HCT116 (cell line): ENCODE results near the gene IGSF21. TPM values are rescaled to one million over a fixed set of nuclear protein-coding genes. Genes with fewer than 3 reads are reported as not detected.

Experiments
- ATAC-seq: fragments of 200-7000 bp; cut with Tn5 transposase; 2 replicates; pipeline ENCODE4 v1.9.1; 2020; ENCODE audit warnings: mild to moderate bottlenecking, moderate library complexity
- BruUV-seq: library from RNA; stranded (reverse); fragments of 400-500 nt; replicated peaks from 2 replicates; lab custom pipeline; 2021; lab: Mats Ljungman, UMichigan
- CTCF ChIA-PET: fragments of 300-600 bp; sonication (Branson Sonifier 250); formaldehyde crosslinking; loops from one replicate; lab custom pipeline; 2021; ENCODE audit warnings: antibody characterized with exemption; lab: Charles Lee
- POLR2A ChIA-PET: fragments of 300-600, 350-600 bp; sonication (Branson Sonifier 250); formaldehyde crosslinking; loops from one replicate; lab custom pipeline; 2021; ENCODE audit warnings: antibody characterized with exemption; lab: Charles Lee
- RAD21 ChIA-PET, 2 experiments: fragments of 300-600 bp; sonication (Branson Sonifier 250); formaldehyde crosslinking; loops; one replicate each; lab custom pipeline; 2023; ENCODE audit warnings: low total read pairs in 2 of 2; ENCODE audit not compliant: uncharacterized antibody in 2 of 2, unreplicated experiment in 2 of 2, low non-redundant PET in 1 of 2; lab: Charles Lee
- DNase-seq: peaks from one replicate; pipeline ENCODE4 v3.0.0-alpha.2; 2010; ENCODE audit warnings: low read depth, low spot score
- H2AFZ ChIP-seq: fragments of 200-600 bp; shearing (Covaris generic), sonication (generic); 2 replicates; pipeline ENCODE4 v1.6.1; 2017; ENCODE audit warnings: low read depth, mixed run types, mixed read lengths, antibody characterized with exemption, low read length; ENCODE audit not compliant: poor library complexity, severe bottlenecking
- H3K27ac ChIP-seq: 2 replicates; pipeline ENCODE4 v1.5.1; 2012; ENCODE audit warnings: low read depth, low read length
- H3K27me3 ChIP-seq: fragments of 200-600 bp; sonication (generic); 2 replicates; pipeline ENCODE4 v1.6.1; 2016; ENCODE audit warnings: mixed run types, low read length, mixed read lengths; ENCODE audit not compliant: insufficient read depth
- H3K36me3 ChIP-seq, 2 experiments: fragments of 200-500 bp in 1 of 2; fragments of 200-600 bp in 1 of 2; sonication (Bioruptor generic) in 1 of 2; sonication (generic) in 1 of 2; 2 replicates each; pipeline versions ENCODE4 v1.5.1 to v1.6.1; 2014 to 2016; ENCODE audit warnings: low read length in 2 of 2, inconsistent platforms in 1 of 2, mixed read lengths in 1 of 2, mixed run types in 1 of 2; ENCODE audit not compliant: insufficient read depth in 2 of 2, control insufficient read depth in 1 of 2
- H3K4me1 ChIP-seq, 2 experiments: fragments of 200-600 bp in 1 of 2; sonication (generic) in 1 of 2; 2 replicates each; pipeline versions ENCODE4 v1.5.1 to v1.6.1; 2012 to 2017; ENCODE audit warnings: low read length in 2 of 2, inconsistent platforms in 1 of 2, mild to moderate bottlenecking in 1 of 2, mixed read lengths in 1 of 2, mixed run types in 1 of 2, moderate library complexity in 1 of 2; ENCODE audit not compliant: insufficient read depth in 2 of 2, control insufficient read depth in 1 of 2
- H3K4me2 ChIP-seq: fragments of 200-600 bp; sonication (generic); 2 replicates; pipeline ENCODE4 v1.6.1; 2017; ENCODE audit warnings: mixed run types, low read length, mixed read lengths
- H3K4me3 ChIP-seq, 2 experiments: fragments of 200-600 bp in 1 of 2; sonication (generic) in 1 of 2; replicated peaks in 1 of 2; 2 replicates each; pipeline ENCODE4 v1.5.1; 2011 to 2016; ENCODE audit warnings: low read length in 2 of 2, control low read depth in 1 of 2, low read depth in 1 of 2, mild to moderate bottlenecking in 1 of 2, mixed read lengths in 1 of 2, mixed run types in 1 of 2
- H3K79me2 ChIP-seq: fragments of 200-600 bp; sonication (generic); 2 replicates; pipeline ENCODE4 v1.6.1; 2017; ENCODE audit warnings: mild to moderate bottlenecking, mixed run types, low read length, moderate library complexity, mixed read lengths; ENCODE audit not compliant: insufficient read depth
- H3K9ac ChIP-seq: fragments of 200-600 bp; sonication (generic); 2 replicates; pipeline ENCODE4 v1.6.1; 2016; ENCODE audit warnings: low read length, mixed read lengths
- H3K9me2 ChIP-seq: fragments of 200-600 bp; sonication (generic), shearing (Covaris generic); 2 replicates; pipeline ENCODE4 v1.6.1; 2017; ENCODE audit warnings: mixed run types, mild to moderate bottlenecking, moderate library complexity; ENCODE audit not compliant: insufficient read depth
- H3K9me3 ChIP-seq, 2 experiments: fragments of 200-500 bp in 1 of 2; fragments of 200-600 bp in 1 of 2; sonication (Bioruptor generic) in 1 of 2; sonication (generic) in 1 of 2; 2 replicates each; pipeline ENCODE4 v1.6.1; 2014 to 2017; ENCODE audit warnings: low read length in 2 of 2, mixed read lengths in 2 of 2, inconsistent platforms in 1 of 2, low read depth in 1 of 2, mild to moderate bottlenecking in 1 of 2, mixed run types in 1 of 2, moderate library complexity in 1 of 2; ENCODE audit not compliant: control insufficient read depth in 1 of 2, insufficient read depth in 1 of 2
- H4K20me1 ChIP-seq: fragments of 200-600 bp; sonication (generic), shearing (Covaris generic); 2 replicates; pipeline ENCODE4 v1.6.1; 2017; ENCODE audit warnings: mixed run types, mild to moderate bottlenecking, moderate library complexity; ENCODE audit not compliant: insufficient read depth
- CEBPB ChIP-seq: IDR thresholded peaks from 2 replicates; pipeline ENCODE4 v1.6.1; 2012; ENCODE audit warnings: low read depth
- EGR1 ChIP-seq: IDR thresholded peaks from 2 replicates; pipeline ENCODE4 v1.6.1; 2012; ENCODE audit warnings: low read depth
- ELF1 ChIP-seq: IDR thresholded peaks from 2 replicates; pipeline ENCODE4 v1.6.1; 2012; ENCODE audit warnings: low read depth, borderline replicate concordance
- EZH2phosphoT487 ChIP-seq: fragments of 200-600 bp; IDR thresholded peaks from 2 replicates; pipeline ENCODE4 v1.6.1; 2018; ENCODE audit warnings: antibody characterized with exemption, borderline replicate concordance
- FOSL1 ChIP-seq: IDR thresholded peaks from 2 replicates; pipeline ENCODE4 v1.6.1; 2012; ENCODE audit warnings: low read depth
- JUND ChIP-seq: IDR thresholded peaks from 2 replicates; pipeline ENCODE4 v1.6.1; 2012
- POLR2A ChIP-seq: IDR thresholded peaks from 2 replicates; pipeline ENCODE4 v1.7.0; 2011; ENCODE audit warnings: borderline replicate concordance; ENCODE audit not compliant: insufficient read depth, insufficient read length; ENCODE audit errors: extremely low read depth
- POLR2AphosphoS5 ChIP-seq: IDR thresholded peaks from 2 replicates; pipeline ENCODE4 v1.6.1; 2011; ENCODE audit warnings: mild to moderate bottlenecking, low read depth, low read length, moderate library complexity
- RAD21 ChIP-seq: IDR thresholded peaks from 2 replicates; pipeline ENCODE4 v1.6.1; 2012; ENCODE audit warnings: low read depth, mild to moderate bottlenecking
- SP1 ChIP-seq: IDR thresholded peaks from 2 replicates; pipeline ENCODE4 v1.6.1; 2012; ENCODE audit warnings: low read depth
- TCF7L2 ChIP-seq: IDR thresholded peaks from 2 replicates; pipeline ENCODE4 v1.7.0; 2011; ENCODE audit warnings: borderline replicate concordance, inconsistent platforms; ENCODE audit not compliant: insufficient read depth, insufficient read length; ENCODE audit errors: extremely low read depth
- ZFX ChIP-seq: fragments of 450-650 bp; IDR thresholded peaks from 2 replicates; pipeline ENCODE4 v1.6.1; 2017
- ZNF274 ChIP-seq: fragments of 200-500 bp; sonication (Bioruptor generic); IDR thresholded peaks from 2 replicates; pipeline ENCODE4 v1.6.1; 2014; ENCODE audit warnings: mild to moderate bottlenecking, low read depth, low read length, inconsistent platforms
- intact Hi-C: fragments of 100-400 bp; cut with micrococcal nuclease; formaldehyde crosslinking; loops from 2 replicates; pipeline ENCODE4 v1.10.0; 2022
- total RNA-seq: library from RNA; stranded (reverse); gene quantifications from one replicate; pipeline ENCODE4 v1.2.1, GENCODE V29; 2021; ENCODE audit not compliant: unreplicated experiment
- TF ChIP-seq, protein P1 (sequence below): IDR thresholded peaks from 2 replicates; pipeline ENCODE4 v1.6.1; 2011; ENCODE audit warnings: mild to moderate bottlenecking, low read length, moderate library complexity; ENCODE audit not compliant: insufficient replicate concordance; ENCODE audit errors: extremely low read depth
- TF ChIP-seq, protein P2 (sequence below): IDR thresholded peaks from 2 replicates; pipeline ENCODE4 v1.6.1; 2012
- TF ChIP-seq, protein P3 (sequence below), 3 experiments: fragments of 200-600 bp in 1 of 3; sonication (generic) in 1 of 3; IDR thresholded peaks in 2 of 3; conservative IDR thresholded peaks in 1 of 3; 2 replicates each; pipeline ENCODE4 v1.5.1; 2012 to 2017; ENCODE audit warnings: low read depth in 2 of 3, low read length in 2 of 3, antibody characterized with exemption in 1 of 3, borderline replicate concordance in 1 of 3, control low read depth in 1 of 3, mild to moderate bottlenecking in 1 of 3, mixed read lengths in 1 of 3, mixed run types in 1 of 3, moderate library complexity in 1 of 3; ENCODE audit not compliant: insufficient read depth in 1 of 3
- TF ChIP-seq, protein P4 (sequence below): IDR thresholded peaks from 2 replicates; pipeline ENCODE4 v1.6.1; 2012; ENCODE audit warnings: low read depth
- TF ChIP-seq, protein P5 (sequence below): IDR thresholded peaks from 2 replicates; pipeline ENCODE4 v1.6.1; 2012

The IGSF21 gene
- total RNA-seq, 1 experiment from 2014 or later = not detected

DNA sequence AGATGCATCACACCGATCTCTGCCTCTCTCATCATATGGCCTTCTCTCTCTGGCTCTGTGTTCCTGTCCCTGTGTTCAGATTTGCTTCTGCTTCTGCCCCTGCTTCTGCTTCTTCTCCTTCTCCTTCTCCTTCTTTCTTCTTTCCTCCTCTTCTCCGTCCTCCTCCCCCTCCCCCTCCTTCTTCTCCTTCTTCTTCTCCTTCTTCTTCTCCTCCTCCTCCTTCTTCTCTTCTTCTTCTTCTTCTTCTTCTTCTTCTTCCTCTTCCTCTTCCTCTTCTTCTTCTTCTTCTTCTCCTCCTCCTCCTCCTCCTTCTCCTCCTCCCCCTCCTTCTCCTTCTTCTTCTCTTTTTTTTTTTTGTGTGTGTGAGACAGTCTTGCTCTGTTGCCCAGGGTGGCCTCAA, 233.2 kb downstream of the IGSF21 start:
- Histone ChIP-seq H3K4me3 (no peak overlapping the region), H3K27ac (no peak overlapping the region), H2AFZ (no peak overlapping the region), H4K20me1 (no peaks in the 10 kb centered on the region), H3K4me2 (no peak overlapping the region), H3K27me3 (peaks cover 40% of the 10 kb centered on the region), H3K4me1 (peaks cover 0 to 5% of the 10 kb centered on the region in 2 experiments; a peak in 1 of 4 replicates), H3K9ac (no peak overlapping the region), H3K79me2 (no peaks in the 10 kb centered on the region), H3K9me2 (no peaks in the 10 kb centered on the region), H3K9me3 (no peaks in the 10 kb centered on the region)
- DNase-seq = no peak
- ChIA-PET RAD21 (no interaction called here), POLR2A (no interaction called here), CTCF (no interaction called here)
- no TSS peak for BruUV-seq
- TF ChIP-seq ZFX (no peak), SP1 (no peak), ZNF274 (no peak), EGR1 (no peak), ELF1 (no peak), TCF7L2 (no peak), POLR2AphosphoS5 (no peak), JUND (no peak), EZH2phosphoT487 (no peak), FOSL1 (no peak), CEBPB (no peak), POLR2A (no peak), RAD21 (no peak)
- TF ChIP-seq, protein P1, sequence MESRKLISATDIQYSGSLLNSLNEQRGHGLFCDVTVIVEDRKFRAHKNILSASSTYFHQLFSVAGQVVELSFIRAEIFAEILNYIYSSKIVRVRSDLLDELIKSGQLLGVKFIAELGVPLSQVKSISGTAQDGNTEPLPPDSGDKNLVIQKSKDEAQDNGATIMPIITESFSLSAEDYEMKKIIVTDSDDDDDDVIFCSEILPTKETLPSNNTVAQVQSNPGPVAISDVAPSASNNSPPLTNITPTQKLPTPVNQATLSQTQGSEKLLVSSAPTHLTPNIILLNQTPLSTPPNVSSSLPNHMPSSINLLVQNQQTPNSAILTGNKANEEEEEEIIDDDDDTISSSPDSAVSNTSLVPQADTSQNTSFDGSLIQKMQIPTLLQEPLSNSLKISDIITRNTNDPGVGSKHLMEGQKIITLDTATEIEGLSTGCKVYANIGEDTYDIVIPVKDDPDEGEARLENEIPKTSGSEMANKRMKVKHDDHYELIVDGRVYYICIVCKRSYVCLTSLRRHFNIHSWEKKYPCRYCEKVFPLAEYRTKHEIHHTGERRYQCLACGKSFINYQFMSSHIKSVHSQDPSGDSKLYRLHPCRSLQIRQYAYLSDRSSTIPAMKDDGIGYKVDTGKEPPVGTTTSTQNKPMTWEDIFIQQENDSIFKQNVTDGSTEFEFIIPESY = no peak
- TF ChIP-seq, protein P2, sequence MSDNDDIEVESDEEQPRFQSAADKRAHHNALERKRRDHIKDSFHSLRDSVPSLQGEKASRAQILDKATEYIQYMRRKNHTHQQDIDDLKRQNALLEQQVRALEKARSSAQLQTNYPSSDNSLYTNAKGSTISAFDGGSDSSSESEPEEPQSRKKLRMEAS = no peak
- TF ChIP-seq, protein P3, sequence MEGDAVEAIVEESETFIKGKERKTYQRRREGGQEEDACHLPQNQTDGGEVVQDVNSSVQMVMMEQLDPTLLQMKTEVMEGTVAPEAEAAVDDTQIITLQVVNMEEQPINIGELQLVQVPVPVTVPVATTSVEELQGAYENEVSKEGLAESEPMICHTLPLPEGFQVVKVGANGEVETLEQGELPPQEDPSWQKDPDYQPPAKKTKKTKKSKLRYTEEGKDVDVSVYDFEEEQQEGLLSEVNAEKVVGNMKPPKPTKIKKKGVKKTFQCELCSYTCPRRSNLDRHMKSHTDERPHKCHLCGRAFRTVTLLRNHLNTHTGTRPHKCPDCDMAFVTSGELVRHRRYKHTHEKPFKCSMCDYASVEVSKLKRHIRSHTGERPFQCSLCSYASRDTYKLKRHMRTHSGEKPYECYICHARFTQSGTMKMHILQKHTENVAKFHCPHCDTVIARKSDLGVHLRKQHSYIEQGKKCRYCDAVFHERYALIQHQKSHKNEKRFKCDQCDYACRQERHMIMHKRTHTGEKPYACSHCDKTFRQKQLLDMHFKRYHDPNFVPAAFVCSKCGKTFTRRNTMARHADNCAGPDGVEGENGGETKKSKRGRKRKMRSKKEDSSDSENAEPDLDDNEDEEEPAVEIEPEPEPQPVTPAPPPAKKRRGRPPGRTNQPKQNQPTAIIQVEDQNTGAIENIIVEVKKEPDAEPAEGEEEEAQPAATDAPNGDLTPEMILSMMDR (IDR thresholded peaks at IDR 0.05 in 2 of 3, conservative IDR thresholded peaks at IDR 0.05 in 1 of 3; ENCODE audit: borderline replicate concordance in 1 of 3, insufficient read depth in 1 of 3, low read depth in 2 of 3, low read length in 2 of 3) = no peak
- TF ChIP-seq, protein P4, sequence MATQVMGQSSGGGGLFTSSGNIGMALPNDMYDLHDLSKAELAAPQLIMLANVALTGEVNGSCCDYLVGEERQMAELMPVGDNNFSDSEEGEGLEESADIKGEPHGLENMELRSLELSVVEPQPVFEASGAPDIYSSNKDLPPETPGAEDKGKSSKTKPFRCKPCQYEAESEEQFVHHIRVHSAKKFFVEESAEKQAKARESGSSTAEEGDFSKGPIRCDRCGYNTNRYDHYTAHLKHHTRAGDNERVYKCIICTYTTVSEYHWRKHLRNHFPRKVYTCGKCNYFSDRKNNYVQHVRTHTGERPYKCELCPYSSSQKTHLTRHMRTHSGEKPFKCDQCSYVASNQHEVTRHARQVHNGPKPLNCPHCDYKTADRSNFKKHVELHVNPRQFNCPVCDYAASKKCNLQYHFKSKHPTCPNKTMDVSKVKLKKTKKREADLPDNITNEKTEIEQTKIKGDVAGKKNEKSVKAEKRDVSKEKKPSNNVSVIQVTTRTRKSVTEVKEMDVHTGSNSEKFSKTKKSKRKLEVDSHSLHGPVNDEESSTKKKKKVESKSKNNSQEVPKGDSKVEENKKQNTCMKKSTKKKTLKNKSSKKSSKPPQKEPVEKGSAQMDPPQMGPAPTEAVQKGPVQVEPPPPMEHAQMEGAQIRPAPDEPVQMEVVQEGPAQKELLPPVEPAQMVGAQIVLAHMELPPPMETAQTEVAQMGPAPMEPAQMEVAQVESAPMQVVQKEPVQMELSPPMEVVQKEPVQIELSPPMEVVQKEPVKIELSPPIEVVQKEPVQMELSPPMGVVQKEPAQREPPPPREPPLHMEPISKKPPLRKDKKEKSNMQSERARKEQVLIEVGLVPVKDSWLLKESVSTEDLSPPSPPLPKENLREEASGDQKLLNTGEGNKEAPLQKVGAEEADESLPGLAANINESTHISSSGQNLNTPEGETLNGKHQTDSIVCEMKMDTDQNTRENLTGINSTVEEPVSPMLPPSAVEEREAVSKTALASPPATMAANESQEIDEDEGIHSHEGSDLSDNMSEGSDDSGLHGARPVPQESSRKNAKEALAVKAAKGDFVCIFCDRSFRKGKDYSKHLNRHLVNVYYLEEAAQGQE = no peak
- TF ChIP-seq, protein P5, sequence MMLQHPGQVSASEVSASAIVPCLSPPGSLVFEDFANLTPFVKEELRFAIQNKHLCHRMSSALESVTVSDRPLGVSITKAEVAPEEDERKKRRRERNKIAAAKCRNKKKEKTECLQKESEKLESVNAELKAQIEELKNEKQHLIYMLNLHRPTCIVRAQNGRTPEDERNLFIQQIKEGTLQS = no peak
- TF ChIP-seq, all 23 proteins: peak for 0
- H3K36me3 ChIP-seq = no peaks in the 10 kb centered on the region
- intact Hi-C loops = no loop called here
- no peak for ATAC-seq
